GM13976 (cell line): ENCODE data around the gene TNFRSF9.

Experiments used
- DNase-seq: peaks from one replicate; pipeline ENCODE4 v3.0.0; 2012; ENCODE audit warnings: low spot score
- in situ Hi-C: fragments of 300-500 bp; cut with MboI; formaldehyde crosslinking; loops from one replicate; pipeline ENCODE4 v1.12.0; 2022; ENCODE audit warnings: low sequenced_read_pairs, mixed read lengths, inconsistent platforms; ENCODE audit not compliant: unreplicated experiment
- TF ChIP-seq, protein P1 (sequence below): IDR thresholded peaks from 2 replicates; pipeline ENCODE4 v1.5.1; 2012; ENCODE audit warnings: borderline replicate concordance, mild to moderate bottlenecking; ENCODE audit not compliant: insufficient read depth; ENCODE audit errors: extremely low read depth, missing control alignments, control extremely low read depth

The TNFRSF9 gene

DNA sequence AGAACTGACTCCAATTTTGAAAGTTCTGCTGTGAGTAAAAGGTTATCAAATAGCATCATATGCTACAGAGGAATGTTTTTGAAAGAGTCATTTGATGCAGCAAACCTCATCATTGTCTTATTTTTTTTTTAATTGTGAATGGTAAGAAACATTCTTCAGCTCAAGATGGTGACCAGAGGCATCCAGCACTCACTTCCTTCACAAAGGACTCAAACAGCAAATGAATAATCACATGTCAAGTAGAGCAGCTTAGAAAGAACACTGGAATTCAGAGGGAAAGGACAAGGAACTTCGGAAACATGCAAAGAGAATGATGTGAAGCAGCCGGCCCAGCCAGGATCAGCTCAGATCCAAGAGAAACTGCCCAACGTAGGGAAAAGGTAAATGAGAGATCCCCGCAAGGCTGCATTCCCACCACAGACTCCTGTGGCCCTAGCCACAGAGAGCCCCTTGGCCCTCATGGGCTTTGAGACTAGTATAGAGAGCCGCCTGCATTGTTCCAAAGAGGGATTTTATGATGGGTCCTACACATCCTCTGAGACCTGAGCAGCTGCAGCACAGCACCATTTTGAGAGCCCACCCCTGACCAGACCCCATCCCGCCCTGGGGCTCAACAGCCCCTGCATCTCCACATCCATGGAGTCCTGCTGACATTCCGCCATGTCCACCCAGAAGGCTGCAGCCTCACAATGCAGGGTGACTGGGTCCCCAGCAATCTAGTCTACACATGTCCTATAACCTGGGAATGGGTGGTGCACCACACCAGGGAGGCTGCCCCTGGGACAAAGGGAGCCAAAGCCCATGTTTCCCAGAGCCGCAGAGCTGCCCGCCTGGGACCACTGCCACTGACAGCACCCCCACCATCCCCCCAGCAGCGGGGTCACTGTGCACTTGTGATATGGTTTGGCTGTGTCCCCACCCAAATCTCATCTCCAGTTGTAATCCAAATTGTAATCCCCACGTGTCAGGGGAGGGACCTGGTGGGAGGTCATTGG is 66.5 kb downstream of the TNFRSF9 start:
- in situ Hi-C loops: no loop called here
- no peak for DNase-seq
- TF ChIP-seq, protein P1, sequence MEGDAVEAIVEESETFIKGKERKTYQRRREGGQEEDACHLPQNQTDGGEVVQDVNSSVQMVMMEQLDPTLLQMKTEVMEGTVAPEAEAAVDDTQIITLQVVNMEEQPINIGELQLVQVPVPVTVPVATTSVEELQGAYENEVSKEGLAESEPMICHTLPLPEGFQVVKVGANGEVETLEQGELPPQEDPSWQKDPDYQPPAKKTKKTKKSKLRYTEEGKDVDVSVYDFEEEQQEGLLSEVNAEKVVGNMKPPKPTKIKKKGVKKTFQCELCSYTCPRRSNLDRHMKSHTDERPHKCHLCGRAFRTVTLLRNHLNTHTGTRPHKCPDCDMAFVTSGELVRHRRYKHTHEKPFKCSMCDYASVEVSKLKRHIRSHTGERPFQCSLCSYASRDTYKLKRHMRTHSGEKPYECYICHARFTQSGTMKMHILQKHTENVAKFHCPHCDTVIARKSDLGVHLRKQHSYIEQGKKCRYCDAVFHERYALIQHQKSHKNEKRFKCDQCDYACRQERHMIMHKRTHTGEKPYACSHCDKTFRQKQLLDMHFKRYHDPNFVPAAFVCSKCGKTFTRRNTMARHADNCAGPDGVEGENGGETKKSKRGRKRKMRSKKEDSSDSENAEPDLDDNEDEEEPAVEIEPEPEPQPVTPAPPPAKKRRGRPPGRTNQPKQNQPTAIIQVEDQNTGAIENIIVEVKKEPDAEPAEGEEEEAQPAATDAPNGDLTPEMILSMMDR: no peak

DNA sequence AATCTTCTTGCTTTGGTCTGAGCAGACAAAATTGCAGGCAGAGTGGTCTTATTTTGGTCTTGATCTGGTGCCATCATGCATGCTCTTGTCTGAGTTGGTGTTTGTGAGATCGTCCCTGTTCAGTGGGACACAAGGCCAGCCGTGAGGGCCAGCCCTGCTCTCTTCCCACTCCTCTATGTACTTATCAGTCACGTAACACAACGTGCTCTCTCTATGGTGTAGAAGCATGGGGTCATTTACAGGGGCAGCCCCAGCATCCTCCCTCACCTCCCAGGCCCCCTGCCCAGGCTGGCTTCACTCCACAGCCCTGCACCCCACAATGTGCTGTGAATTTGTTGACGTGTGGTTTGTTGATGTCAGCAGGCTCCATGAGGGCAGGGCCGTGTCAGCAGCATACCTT is 69.5 kb downstream of the TNFRSF9 start:
- TF ChIP-seq, protein P1: no peak
- DNase-seq: no peak
- in situ Hi-C loops: no loop called here

DNA sequence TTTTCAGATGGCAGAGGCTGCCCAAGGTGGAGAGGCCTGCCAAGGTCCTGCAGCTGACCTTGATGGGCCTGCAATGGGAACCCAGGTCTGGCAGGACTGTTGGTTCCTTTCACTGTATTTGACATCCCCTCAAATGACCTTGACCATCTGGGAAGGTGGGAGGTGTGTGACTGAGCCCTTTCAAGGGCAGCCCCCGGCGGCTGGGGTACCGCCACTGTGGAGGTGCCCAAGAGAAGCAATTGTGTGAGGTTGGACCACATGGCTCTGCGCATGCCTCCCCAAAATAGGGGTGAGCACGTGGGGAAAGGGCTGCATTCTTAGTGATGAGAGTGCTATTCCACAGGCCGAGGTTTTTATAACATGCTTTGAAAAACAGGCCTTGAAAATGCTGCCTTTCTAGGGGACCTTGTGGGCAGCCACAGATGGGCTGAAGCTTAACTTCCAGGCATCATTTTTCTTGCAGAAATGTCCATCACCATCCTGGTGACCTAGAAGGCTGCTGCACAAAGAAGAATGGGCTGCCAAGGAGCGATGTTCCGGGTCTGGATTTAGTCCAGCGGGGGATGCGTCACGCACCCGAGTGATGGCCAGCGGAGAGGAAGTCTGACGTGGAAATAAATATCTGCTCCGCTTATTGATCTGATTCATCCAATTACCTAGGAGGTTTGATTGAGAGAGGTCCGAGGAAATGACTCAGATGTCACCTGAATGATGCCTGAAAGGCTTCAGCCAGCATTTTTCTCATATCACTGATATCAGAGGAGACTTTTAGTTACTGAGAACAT is 71.3 kb downstream of the TNFRSF9 start:
- TF ChIP-seq, protein P1: no peak
- in situ Hi-C loops: no loop called here

DNA sequence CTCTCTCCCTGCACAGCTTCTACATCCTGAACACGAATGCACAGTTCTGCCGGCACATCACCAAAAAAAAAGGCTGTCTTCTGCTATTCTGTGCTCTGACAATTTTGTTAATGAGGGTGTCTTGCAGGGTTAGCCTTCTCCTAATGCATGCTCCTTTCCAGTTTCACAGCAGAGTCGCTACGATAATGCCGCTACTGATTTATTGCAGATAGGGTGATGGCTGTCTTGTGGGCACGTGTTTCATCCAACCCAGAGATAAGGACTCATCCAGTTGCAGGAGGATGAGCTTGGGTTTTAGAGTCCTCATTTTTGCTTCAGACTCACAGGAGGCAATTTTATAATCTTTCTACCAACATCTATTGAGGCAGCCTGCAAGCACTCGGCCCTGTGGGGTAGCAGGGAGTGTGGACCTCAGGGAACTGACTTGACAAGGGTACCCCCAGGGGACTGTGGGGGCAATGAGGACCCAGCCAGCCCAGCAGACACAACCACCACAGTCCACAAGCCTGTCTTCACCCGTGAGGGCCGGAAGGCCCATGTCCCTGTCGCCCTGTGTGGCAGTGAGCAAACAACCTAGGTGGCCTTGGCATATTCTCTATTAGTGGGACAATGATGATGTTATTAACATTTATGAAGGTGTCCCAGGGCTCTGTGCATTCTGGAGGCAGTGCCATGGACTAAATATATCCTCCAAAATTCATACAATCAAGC is 72.4 kb downstream of the TNFRSF9 start:
- DNase-seq: no peak
- TF ChIP-seq, protein P1: no peak
- in situ Hi-C loops: no loop called here

More for the DNA sequence above, 71.3 kb downstream of the TNFRSF9 start:
- no peak for DNase-seq

DNA sequence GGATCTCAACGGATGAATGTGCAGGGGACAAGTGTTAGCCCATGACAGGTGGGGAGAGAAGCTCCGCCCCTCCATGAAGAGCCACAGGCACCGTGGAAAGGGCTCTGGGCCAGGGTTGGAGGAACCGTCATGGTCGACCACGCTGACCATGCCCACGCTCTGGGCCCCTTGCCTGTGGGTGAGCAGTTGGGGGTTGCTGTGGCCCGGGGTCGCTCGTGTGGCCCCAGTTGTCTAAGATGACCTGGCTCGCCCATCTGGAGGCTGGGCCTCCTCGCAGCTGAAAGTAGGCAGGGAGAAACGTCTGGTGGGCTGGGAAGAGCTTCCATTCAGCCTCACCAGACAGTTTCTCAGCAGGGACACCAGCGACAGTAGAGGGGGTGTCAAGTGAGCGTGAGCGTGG is 74.7 kb downstream of the TNFRSF9 start:
- no peak for DNase-seq
- TF ChIP-seq, protein P1: no peak
- in situ Hi-C loops: no loop called here
